HL-60 (cell line): ENCODE data around the gene CNOT6.

Experiments used
- POLR2AphosphoS5 ChIP-seq: IDR thresholded peaks from 2 replicates; pipeline ENCODE4 v1.6.1; 2012; ENCODE audit warnings: low read depth
- TF ChIP-seq, protein P1 (sequence below): IDR thresholded peaks from one replicate; pipeline ENCODE4 v1.5.1; 2011; ENCODE audit warnings: low read length, control low read depth, inconsistent platforms; ENCODE audit not compliant: insufficient read depth

DNA sequence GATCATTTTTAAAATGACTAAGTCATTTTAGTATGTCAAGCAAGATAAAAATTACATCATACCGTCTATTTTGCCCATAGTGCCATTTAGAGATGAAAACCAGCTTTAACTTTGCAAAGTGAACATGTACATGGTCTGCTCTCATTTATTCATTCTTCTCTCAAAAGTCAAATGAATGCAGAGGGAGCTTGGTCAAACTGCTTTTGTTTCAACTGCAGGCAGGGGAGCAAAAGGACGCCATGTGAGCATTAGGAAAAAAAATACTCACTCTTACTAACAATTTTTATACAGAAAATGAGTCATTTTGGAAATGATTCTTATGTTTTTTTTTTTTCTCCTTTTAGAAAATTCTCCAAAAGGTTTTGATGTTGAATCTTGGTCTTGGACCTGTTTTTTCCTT lies 81.4 kb downstream of the CNOT6 start:
- TF ChIP-seq, protein P1, sequence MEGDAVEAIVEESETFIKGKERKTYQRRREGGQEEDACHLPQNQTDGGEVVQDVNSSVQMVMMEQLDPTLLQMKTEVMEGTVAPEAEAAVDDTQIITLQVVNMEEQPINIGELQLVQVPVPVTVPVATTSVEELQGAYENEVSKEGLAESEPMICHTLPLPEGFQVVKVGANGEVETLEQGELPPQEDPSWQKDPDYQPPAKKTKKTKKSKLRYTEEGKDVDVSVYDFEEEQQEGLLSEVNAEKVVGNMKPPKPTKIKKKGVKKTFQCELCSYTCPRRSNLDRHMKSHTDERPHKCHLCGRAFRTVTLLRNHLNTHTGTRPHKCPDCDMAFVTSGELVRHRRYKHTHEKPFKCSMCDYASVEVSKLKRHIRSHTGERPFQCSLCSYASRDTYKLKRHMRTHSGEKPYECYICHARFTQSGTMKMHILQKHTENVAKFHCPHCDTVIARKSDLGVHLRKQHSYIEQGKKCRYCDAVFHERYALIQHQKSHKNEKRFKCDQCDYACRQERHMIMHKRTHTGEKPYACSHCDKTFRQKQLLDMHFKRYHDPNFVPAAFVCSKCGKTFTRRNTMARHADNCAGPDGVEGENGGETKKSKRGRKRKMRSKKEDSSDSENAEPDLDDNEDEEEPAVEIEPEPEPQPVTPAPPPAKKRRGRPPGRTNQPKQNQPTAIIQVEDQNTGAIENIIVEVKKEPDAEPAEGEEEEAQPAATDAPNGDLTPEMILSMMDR = no peak
- no peak for TF ChIP-seq POLR2AphosphoS5
